T47D (cell line): ENCODE measurements around the gene PBX4.

Experiments used
- DNase-seq, 2 experiments: peaks; one replicate each; pipeline versions ENCODE4 v3.0.0 to v3.0.0-alpha.2; 2011 to 2012; ENCODE audit warnings: low read depth in 1 of 2, low spot score in 1 of 2
- JUND ChIP-seq: IDR thresholded peaks from 2 replicates; pipeline ENCODE4 v1.6.1; 2012; ENCODE audit warnings: low read depth
- in situ Hi-C: cut with HindIII; loops from 2 replicates; pipeline ENCODE4 v1.10.0; 2016; ENCODE audit warnings: low sequenced_read_pairs, low pct_unique_long_range_greater_than_20kb

PBX4 gene

DNA sequence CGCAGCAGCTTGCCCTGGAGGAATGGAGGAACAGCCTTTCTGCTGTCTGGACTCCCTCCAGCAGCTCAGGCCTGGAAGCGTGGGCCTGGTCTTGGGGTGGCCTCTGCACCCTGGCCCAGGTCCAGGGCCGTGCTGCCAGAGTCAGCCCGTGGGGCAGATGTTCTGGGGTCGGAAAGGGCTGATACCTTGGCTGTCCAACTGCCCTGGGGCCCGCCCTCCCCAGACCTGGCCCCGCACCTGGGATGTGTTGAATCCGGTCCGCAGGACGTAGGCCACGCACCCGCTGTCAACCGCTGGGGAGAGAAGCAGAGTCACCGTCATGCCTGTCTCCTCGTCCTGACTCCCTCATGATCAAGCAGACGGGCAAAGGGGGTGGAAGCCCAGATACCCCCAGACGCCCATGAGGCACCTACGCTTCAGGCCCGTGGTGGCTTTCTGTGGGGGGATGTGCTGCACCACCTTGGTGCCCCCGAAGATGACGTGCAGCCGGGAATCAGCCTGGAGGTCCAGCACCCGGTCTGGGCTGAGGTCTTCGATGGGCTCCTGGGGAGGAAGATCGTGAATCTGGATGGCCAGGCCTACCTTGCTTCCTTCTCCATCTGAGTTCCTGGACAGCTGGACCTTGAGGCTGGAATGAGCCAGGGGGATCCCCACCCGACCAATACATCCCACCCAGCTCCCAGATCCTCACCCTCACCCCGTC, 37.3 kb upstream of the PBX4 start:
- in situ Hi-C loops: no loop called here
- no peak for DNase-seq
- no peak for TF ChIP-seq JUND

DNA sequence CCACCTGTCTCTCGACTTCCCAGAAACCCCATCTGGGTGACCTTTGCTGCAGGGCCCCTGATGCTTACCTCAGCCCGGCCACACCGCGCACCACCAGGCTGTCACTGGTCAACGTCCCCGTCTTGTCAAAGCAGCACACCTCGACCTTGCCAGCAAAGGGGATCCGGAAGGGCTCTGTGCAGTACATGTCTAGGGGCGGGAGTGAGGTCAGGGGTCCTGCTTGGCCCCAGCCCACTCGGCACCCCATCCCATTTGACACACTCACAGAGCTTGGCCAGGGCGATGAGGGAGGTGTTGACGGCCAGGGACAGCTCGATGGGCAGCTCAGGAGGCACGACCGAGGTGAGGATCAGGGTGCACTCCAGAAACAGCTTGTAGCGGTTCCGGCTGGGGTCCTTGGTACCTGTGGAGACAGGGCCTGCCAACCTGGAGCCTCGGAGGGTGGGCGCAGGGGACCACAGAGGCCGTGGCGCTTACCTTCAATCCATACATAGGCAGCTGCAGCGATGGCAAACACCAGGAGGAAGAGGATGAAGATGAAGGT, 36.6 kb upstream of the PBX4 start:
- in situ Hi-C loops: no loop called here
- no peak for DNase-seq
- no peak for TF ChIP-seq JUND

- in situ Hi-C loops: no loop called here
- no peak for DNase-seq
- no peak for TF ChIP-seq JUND
Observed at GRCh38 chr19:19654441-19654840, 36.0 kb upstream of the PBX4 start.

DNA sequence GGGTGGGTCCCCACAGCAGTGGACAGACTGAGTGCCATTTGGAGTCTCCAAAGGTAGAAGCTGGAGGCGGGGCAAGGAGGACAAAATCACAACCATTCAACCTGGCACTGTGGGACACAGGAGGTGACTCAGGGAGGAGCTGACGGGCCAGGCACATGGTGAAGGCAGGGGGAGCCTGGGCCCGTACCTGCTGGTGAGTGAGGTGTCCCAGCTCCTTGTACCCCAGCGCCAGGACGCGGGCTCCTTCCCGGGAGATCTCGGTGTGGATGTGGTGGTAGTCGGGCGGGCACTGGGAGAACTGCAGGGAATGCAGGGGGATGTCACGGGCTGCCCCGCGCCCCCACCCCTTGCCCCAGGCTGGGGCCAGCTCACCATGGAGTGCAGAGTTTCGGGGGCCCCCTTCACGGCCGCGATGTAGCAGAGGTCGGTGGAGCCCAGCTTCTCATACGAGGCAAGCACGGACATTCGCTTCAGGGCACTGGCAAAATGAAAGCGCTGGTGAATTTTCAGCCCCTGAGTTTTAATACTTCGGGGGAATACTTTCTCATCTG, 35.2 kb upstream of the PBX4 start:
- no peak for TF ChIP-seq JUND
- in situ Hi-C loops: no loop called here
- no peak for DNase-seq

DNA sequence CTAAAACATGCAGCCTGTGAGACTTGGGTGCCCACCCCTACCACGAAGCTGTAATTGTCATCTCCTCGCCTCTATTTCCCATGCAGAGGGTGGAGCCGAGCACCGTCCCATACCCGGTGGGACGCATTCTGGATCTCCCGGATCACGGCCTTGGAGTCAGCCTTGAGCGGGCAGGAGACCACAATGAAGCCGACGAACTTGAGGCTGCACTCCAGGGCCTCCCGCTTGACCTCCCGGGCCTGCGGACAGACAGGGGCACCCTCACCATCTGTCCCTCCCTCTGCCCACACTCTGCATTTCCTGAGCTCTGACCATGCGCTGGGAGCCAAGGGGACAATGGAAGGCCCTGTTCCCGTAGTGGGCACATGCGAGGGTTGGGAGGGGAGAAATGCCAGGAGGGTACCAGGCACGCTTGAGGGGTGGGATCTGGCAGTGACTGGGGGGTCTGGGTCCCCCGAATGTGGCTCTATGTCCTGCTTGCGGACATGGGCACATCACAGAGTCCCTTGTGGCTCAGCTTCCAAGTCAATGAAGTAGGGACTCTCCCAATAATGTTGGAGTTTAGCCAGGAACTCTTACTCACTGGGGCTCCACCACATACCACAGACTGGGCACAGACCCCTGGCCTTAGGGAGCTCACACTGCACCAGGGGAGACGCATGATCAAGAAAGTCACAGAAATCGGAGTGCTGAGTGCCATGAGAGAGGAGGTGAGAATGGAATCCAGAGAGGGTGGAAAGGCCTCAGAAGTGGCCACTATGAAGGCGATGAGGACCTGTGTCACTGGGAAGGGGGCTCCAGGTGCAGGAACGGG, 34.2 kb upstream of the PBX4 start:
- in situ Hi-C loops: no loop called here
- TF ChIP-seq JUND: no peak
- DNase-seq: no peak

DNA sequence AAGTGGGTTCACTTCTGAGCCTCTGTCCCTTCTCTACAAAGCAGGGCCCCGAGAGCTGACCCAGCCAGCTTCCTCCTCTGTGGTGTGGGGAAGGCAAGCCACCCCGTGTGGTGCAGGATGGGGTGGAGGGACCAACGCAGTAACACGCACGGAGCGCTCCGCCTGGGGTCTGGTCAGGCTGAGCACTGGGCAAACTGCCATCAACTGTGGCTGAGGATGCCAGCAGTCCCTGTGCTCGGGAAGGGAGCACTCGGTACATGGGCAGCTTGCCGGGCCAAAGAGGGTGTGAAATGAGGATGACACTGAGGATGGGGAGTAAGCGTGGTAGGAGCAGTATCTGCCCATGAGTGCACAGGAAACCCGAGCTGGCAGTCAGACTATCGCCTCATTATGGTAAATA, 32.6 kb upstream of the PBX4 start:
- no peak for TF ChIP-seq JUND
- no peak for DNase-seq
- in situ Hi-C loops: no loop called here

GRCh38 chr19:19650331-19650730, 31.8 kb upstream of the PBX4 start:
- no peak for DNase-seq
- in situ Hi-C loops: no loop called here
- TF ChIP-seq JUND: no peak

GRCh38 chr19:19649580-19649995, 31.1 kb upstream of the PBX4 start:
- DNase-seq: no peak
- in situ Hi-C loops: no loop called here
- no peak for TF ChIP-seq JUND

DNA sequence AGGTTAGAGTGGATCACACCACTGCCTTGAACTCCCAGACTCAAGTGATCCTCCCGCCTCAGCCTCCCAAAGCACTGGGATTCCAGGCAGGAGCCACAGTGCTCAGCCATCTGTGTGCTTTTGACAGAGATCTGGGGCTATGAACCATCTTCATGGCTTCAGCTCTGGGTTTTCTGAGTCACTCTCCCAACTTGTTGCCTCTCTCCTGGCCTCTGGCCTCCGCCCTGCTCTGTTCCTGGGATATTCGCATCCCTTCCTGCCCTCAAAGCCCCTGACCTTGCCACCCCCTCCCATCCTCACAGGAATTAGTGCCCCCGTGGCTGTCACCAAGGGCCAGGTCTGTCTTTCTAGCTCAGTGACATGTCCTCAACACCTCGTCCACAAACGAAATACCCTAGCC, 30.7 kb upstream of the PBX4 start:
- no peak for TF ChIP-seq JUND
- in situ Hi-C loops: no loop called here
- DNase-seq: no peak

- no peak for DNase-seq
- in situ Hi-C loops: no loop called here
- TF ChIP-seq JUND: no peak
Observed at GRCh38 chr19:19647037-19647835, 28.7 kb upstream of the PBX4 start.

DNA sequence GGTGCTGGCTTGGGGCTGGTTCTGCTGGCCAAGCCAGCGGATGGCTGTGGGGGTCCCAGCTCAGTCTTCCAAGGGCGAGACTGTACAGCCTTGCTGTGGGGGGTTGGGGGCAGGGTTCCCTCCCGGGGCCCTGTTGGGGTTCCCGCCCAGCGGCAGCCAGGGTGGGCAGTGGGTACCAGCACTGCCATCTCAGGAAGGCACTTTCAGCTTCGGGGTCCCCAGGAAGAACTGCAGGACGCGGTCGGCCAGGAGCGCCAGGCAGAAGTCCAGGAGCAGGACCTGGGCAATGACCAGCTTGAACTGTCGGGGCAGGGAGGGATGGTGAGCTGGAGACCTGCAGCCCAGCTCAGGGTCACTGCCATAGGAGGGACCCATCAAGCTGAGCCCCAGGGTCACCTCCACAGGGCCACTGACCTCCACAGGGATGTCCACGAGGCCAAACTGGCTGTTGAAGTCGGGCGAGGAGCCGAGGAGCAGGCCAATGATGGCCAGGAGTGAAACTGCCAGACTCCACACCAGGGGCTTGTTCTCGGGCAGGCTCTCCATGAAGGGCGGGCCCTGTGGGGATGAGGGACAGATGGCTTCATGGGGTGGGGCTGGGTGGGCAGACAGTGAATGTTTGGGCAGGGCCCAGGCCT, 26.9 kb upstream of the PBX4 start:
- no peak for TF ChIP-seq JUND
- no peak for DNase-seq
- in situ Hi-C loops: no loop called here

GRCh38 chr19:19644054-19644388, 25.5 kb upstream of the PBX4 start:
- in situ Hi-C loops: no loop called here
- TF ChIP-seq JUND: no peak

More at GRCh38 chr19:19644054-19644388, 25.5 kb upstream of the PBX4 start:
- no peak for DNase-seq
